ENCODE measurements around the gene CCDC85B. TPM values are rescaled to one million over a fixed set of nuclear protein-coding genes. Genes with fewer than 3 reads are reported as not detected.

CCDC85B gene
- total RNA-seq, 1 donor from 2014 or later: 12.8 TPM

- no peak for TF ChIP-seq CTCF (IDR thresholded peaks at IDR 0.05; ENCODE audit: unreplicated experiment)
- Mint-ChIP-seq H3K36me3 (peaks cover 16% of the 10 kb centered on the region), H3K9me3 (no peaks in the 10 kb centered on the region), H3K27ac (peak overlapping the region; percentile 34), H3K27me3 (ENCODE audit: low read depth) (no peaks in the 10 kb centered on the region), H3K4me3 (no peak overlapping the region), H3K4me1 (peaks cover 25% of the 10 kb centered on the region)
- DNase-seq (ENCODE audit: low spot score in 2 of 2, unreplicated experiment in 2 of 2): no peak
These were observed 27.3 kb upstream of the CCDC85B start for GRCh38 chr11:65862941-65863888.

DNA sequence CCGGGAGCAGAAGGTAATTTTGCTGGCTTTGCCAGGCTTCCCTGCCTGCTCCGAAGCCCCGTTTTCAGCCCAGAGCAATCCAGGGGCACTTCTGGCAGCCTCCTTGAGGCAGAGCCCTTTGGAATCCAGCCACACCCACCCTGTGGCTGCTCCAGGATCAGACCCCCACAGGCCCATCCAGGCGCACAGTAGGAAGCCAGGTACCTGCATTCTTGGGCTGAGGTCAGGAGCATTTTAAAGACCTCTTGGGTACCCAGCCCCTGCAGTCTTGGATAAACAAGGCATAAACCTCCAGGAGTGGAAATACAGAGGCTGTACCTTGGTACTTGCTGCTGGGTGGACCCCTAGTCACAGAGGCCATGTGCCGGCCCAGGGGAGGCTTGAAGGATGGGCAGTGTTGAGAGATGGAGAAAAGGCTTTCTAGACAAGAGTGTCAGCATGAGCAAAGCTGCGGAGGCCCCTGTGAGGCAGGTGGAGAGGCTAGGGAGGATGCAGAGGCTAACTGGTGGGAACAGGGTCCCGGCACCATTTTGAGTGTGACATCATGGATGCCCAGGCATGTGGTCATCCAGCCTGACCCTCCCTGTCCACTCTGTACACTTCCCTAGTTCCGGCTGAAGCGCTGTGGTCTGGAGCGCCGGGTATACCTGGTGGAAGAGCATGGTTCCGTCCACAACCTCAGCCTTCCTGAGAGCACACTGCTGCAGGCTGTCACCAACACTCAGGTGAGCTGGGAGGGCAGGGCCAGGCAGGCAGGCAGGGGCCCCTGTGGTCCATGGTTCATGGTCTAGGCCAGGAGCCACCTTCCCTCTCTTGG is 26.4 kb upstream of the CCDC85B start:
- peaks cover 17% of the 10 kb centered on the region for H3K4me1 Mint-ChIP-seq
- no peak for TF ChIP-seq CTCF (IDR thresholded peaks at IDR 0.05; ENCODE audit: unreplicated experiment)
- no peaks in the 10 kb centered on the region for H3K9me3 Mint-ChIP-seq
- no peak for DNase-seq (ENCODE audit: low spot score in 2 of 2, unreplicated experiment in 2 of 2)
- H3K27ac Mint-ChIP-seq: no peak overlapping the region
- no peaks in the 10 kb centered on the region for H3K27me3 Mint-ChIP-seq (ENCODE audit: low read depth)
- no peak overlapping the region for H3K4me3 Mint-ChIP-seq
- peaks cover 16% of the 10 kb centered on the region for H3K36me3 Mint-ChIP-seq

GRCh38 chr11:65864706-65865471 is 25.6 kb upstream of the CCDC85B start:
- H3K4me3 Mint-ChIP-seq: no peak overlapping the region
- H3K27me3 Mint-ChIP-seq (ENCODE audit: low read depth): no peaks in the 10 kb centered on the region
- peaks cover 15% of the 10 kb centered on the region for H3K4me1 Mint-ChIP-seq
- TF ChIP-seq CTCF (IDR thresholded peaks at IDR 0.05; ENCODE audit: unreplicated experiment): no peak
- H3K36me3 Mint-ChIP-seq: peaks cover 21% of the 10 kb centered on the region
- H3K27ac Mint-ChIP-seq: peak overlapping the region; percentile 67
- no peaks in the 10 kb centered on the region for H3K9me3 Mint-ChIP-seq
- no peak for DNase-seq (ENCODE audit: low spot score in 2 of 2, unreplicated experiment in 2 of 2)

DNA sequence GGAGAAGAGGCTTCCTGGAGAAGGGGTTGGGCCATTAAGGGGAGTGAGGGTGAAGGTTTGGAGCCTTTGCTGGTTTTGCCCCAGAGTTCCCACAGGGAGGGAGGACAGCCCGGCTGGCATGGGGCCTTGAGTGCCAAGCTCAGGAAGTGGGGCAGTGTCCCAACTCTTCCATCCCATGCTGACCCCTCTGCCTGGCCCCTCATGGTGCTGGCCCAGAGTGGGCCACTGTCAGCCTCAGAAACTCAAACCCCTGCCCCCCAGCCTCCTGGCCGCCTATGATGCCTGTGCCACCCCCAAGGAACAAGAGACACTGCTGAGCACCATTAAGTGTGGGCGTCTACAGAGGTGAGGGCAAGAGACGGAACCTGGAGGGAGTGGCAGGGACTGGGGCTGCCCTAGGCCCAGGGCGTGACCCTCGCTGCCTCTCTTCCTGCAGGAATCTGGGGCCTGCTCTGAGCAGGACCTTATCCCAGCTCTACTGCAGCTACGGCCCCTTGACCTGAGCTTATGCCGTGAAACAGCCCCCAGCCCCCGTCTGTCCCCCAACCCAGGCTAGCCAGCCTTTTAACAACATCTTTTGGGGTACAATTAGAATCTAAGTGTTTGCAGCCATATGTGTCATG is 24.8 kb upstream of the CCDC85B start:
- Mint-ChIP-seq H3K27ac (no peak overlapping the region), H3K9me3 (no peaks in the 10 kb centered on the region), H3K4me1 (peaks cover 16% of the 10 kb centered on the region), H3K27me3 (ENCODE audit: low read depth) (no peaks in the 10 kb centered on the region), H3K4me3 (no peak overlapping the region), H3K36me3 (peaks cover 21% of the 10 kb centered on the region)
- TF ChIP-seq CTCF (IDR thresholded peaks at IDR 0.05; ENCODE audit: unreplicated experiment): no peak
- no peak for DNase-seq (ENCODE audit: low spot score in 2 of 2, unreplicated experiment in 2 of 2)

All from mesothelial cell of epicardium (in vitro differentiated cells).